ENCODE data around the gene NR2F2.

NR2F2 gene

DNA sequence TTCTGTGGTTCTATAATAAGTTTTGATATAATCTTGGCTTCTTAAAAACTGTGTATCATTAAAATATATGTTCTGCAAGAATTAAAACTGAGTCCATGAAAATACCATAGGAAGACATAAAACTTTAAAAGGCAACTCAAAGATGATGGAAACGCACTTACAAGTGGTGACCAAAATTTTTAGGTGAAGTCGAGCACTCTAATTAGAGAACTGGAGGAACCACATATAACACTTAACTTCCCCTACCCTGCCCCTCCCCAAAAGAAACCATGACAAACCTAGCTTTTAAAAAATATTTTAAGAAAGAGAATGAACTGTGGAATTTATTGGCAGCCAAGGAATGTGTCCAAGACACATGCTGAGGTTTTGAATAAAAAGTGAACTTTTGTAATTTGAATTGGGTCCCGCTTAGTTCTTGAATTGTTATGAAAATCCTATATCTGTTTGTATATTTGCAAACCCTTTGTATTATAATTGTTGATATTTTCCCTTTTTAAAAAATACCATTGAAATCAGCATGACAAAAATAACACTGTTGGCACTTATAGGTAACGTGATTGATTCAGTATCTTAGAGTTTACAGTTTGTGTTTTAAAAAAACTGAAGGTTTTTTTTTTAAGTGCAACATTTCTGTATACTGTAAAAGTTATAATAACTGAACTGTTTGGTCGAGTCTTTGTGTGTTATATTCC, 7.7 kb downstream of the NR2F2 start:
- Histone ChIP-seq H2BK5ac (ENCODE audit: low read length) (no peak overlapping the region), H3K4ac (ENCODE audit: low read depth, low read length) (no peak overlapping the region), H2BK120ac (ENCODE audit: low read depth, low read length) (no peak overlapping the region), H3K36me3 (ENCODE audit: control insufficient read depth, insufficient read depth, low read length) (no peaks in the 10 kb centered on the region), H3K23ac (ENCODE audit: low read length) (no peak overlapping the region), H4K8ac (ENCODE audit: low read depth, low read length) (no peak overlapping the region), H2BK15ac (replicated peaks; ENCODE audit: low read depth) (no peak overlapping the region), H3K79me2 (ENCODE audit: control insufficient read depth, insufficient read depth, low read length) (no peaks in the 10 kb centered on the region), H3K27ac (ENCODE audit: low read depth, low read length) (no peak overlapping the region), H3K27me3 (ENCODE audit: insufficient read depth, low read length, poor library complexity) (peaks cover 52% of the 10 kb centered on the region), H3K4me2 (ENCODE audit: low read length) (no peak overlapping the region), H3K4me3 (ENCODE audit: low read length) (no peak overlapping the region), H4K5ac (ENCODE audit: low read length) (no peak overlapping the region), H3K56ac (ENCODE audit: low read length) (no peak overlapping the region), H3K18ac (ENCODE audit: low read length) (no peak overlapping the region), H3K79me1 (ENCODE audit: low read length) (no peaks in the 10 kb centered on the region), H2AK5ac (ENCODE audit: low read length) (no peak overlapping the region), H3K9ac (ENCODE audit: low read length) (no peak overlapping the region), H3K4me1 (ENCODE audit: control insufficient read depth, low read depth, low read length) (no peaks in the 10 kb centered on the region)
- no CpG with 5 or more reads among the region's 5 CpGs for WGBS (ENCODE audit: extremely low coverage, insufficient coverage, low lambda C conversion rate)
- DNase-seq: no peak

DNA sequence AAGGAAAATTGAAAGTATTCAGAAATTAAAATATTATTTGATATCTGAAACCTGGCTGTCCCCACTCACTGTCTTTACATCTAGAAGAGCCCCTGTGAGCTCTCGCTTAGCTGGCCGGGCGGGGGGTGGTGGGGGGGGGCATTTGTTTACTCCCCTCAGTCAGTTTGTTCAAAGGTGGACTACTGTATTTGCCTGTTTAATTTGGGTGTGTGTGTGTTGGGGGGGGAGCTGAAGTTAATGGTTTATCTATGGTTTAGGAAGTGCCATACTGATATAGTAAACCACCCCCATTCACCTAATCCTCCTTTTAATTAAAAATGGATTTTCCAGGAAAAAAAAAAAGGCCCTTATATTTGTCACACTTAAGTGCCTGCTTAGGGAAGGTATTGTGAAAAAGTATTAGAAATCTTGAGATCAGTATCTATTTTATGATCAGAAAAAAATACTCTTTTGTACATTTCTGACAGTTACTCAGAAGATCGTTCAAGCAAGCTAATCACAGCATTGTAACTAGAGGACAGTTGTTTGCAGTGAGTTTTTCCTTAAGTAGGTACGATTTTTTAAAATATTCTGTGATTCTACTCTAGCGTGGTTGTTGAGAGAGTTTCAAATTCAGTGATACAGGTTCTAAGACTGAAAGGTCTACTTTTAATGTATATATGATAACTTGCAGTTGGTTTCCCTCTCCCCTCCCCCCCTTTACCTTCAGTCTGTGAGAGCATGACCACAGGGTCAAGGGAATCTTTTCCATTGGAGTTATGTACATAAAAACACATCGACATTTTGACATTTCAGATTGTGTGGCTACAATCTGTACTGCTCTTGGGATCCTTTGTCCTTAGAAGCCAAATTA, 8.5 kb downstream of the NR2F2 start:
- Histone ChIP-seq H2BK15ac (replicated peaks; ENCODE audit: low read depth) (no peak overlapping the region), H3K27me3 (ENCODE audit: insufficient read depth, low read length, poor library complexity) (peaks cover 53% of the 10 kb centered on the region), H3K27ac (ENCODE audit: low read depth, low read length) (no peak overlapping the region), H4K5ac (ENCODE audit: low read length) (no peak overlapping the region), H2BK5ac (ENCODE audit: low read length) (no peak overlapping the region), H3K4ac (ENCODE audit: low read depth, low read length) (no peak overlapping the region), H3K36me3 (ENCODE audit: control insufficient read depth, insufficient read depth, low read length) (no peaks in the 10 kb centered on the region), H3K56ac (ENCODE audit: low read length) (no peak overlapping the region), H3K79me2 (ENCODE audit: control insufficient read depth, insufficient read depth, low read length) (no peaks in the 10 kb centered on the region), H2BK120ac (ENCODE audit: low read depth, low read length) (no peak overlapping the region), H4K8ac (ENCODE audit: low read depth, low read length) (no peak overlapping the region), H2AK5ac (ENCODE audit: low read length) (no peak overlapping the region), H3K4me2 (ENCODE audit: low read length) (no peak overlapping the region), H3K79me1 (ENCODE audit: low read length) (no peaks in the 10 kb centered on the region), H3K9ac (ENCODE audit: low read length) (no peak overlapping the region), H3K4me3 (ENCODE audit: low read length) (no peak overlapping the region), H3K23ac (ENCODE audit: low read length) (no peak overlapping the region), H3K4me1 (ENCODE audit: control insufficient read depth, low read depth, low read length) (no peaks in the 10 kb centered on the region), H3K18ac (ENCODE audit: low read length) (no peak overlapping the region)
- DNase-seq: peak; percentile 1
- no CpG with 5 or more reads among the region's 7 CpGs for WGBS (ENCODE audit: extremely low coverage, insufficient coverage, low lambda C conversion rate)

DNA sequence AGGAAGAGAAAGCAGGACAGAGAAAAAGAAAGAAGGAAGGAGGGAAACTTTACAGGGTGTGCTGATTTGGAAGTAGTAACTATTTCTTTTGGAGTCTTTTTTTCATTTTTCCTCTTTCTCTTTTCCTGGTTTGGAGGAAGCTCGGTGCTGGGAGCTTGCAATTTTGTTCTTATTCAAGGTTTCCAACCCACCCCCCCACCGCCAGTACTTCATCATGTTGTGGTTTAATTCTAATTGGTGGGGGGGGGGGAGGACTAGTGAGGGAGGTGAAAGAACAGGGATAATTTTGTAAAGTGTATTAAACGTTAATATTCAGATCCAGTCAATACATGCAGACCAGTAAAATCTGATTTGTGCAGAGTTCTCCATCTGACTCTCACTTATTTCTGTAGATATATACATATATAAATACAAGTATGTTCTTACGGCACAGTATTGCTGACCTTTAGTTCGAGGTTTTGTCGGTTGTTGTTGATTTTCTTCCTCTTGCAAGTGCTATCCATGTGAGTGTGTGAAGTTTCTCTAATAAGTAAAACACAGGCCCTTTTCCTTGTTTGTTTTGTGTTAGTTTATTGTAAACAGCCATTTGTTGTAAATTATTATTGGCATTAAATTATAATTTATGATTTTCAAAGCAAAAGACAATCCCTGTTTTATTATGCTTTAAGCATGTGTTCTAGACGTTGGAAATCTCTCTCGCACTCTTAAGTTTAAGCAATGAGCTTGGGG, 9.3 kb downstream of the NR2F2 start:
- no peak overlapping the region for H3K56ac ChIP-seq (ENCODE audit: low read length)
- no peak overlapping the region for H3K27ac ChIP-seq (ENCODE audit: low read depth, low read length)
- no CpG with 5 or more reads among the region's 8 CpGs for WGBS (ENCODE audit: extremely low coverage, insufficient coverage, low lambda C conversion rate)
- no peak overlapping the region for H3K4ac ChIP-seq (ENCODE audit: low read depth, low read length)
- H3K79me1 ChIP-seq (ENCODE audit: low read length): no peaks in the 10 kb centered on the region
- no peak for DNase-seq
- H3K36me3 ChIP-seq (ENCODE audit: control insufficient read depth, insufficient read depth, low read length): no peaks in the 10 kb centered on the region
- H2BK120ac ChIP-seq (ENCODE audit: low read depth, low read length): no peak overlapping the region
- no peaks in the 10 kb centered on the region for H3K4me1 ChIP-seq (ENCODE audit: control insufficient read depth, low read depth, low read length)
- H3K27me3 ChIP-seq (ENCODE audit: insufficient read depth, low read length, poor library complexity): peaks cover 53% of the 10 kb centered on the region
- no peak overlapping the region for H2BK5ac ChIP-seq (ENCODE audit: low read length)
- H2AK5ac ChIP-seq (ENCODE audit: low read length): no peak overlapping the region
- no peak overlapping the region for H3K9ac ChIP-seq (ENCODE audit: low read length)
- H3K4me2 ChIP-seq (ENCODE audit: low read length): peak overlapping the region; percentile 66
- peak overlapping the region; percentile 34 for H3K18ac ChIP-seq (ENCODE audit: low read length)
- H2BK15ac ChIP-seq (replicated peaks; ENCODE audit: low read depth): no peak overlapping the region
- H3K23ac ChIP-seq (ENCODE audit: low read length): no peak overlapping the region
- H4K5ac ChIP-seq (ENCODE audit: low read length): no peak overlapping the region
- no peak overlapping the region for H3K4me3 ChIP-seq (ENCODE audit: low read length)
- H3K79me2 ChIP-seq (ENCODE audit: control insufficient read depth, insufficient read depth, low read length): no peaks in the 10 kb centered on the region
- no peak overlapping the region for H4K8ac ChIP-seq (ENCODE audit: low read depth, low read length)

DNA sequence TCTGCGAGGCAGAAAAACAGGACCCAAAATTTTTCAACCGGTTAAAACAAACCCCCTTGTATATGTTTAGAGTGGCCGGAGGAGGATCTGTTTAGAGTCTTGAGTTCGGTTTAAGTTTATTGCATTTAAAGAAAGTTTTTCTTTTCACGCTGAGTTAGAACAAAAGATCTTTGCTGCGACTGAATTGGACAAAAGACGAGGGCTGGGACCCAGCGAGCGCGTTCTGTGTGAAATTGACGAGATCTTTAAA, 9.8 kb downstream of the NR2F2 start:
- no peak for DNase-seq
- no peaks in the 10 kb centered on the region for H3K79me2 ChIP-seq (ENCODE audit: control insufficient read depth, insufficient read depth, low read length)
- H3K4me1 ChIP-seq (ENCODE audit: control insufficient read depth, low read depth, low read length): no peaks in the 10 kb centered on the region
- no peak overlapping the region for H3K27ac ChIP-seq (ENCODE audit: low read depth, low read length)
- H3K27me3 ChIP-seq (ENCODE audit: insufficient read depth, low read length, poor library complexity): peaks cover 53% of the 10 kb centered on the region
- H3K9ac ChIP-seq (ENCODE audit: low read length): no peak overlapping the region
- no peak overlapping the region for H3K23ac ChIP-seq (ENCODE audit: low read length)
- peak overlapping the region; percentile 43 for H2BK15ac ChIP-seq (replicated peaks; ENCODE audit: low read depth)
- no peak overlapping the region for H2AK5ac ChIP-seq (ENCODE audit: low read length)
- H3K18ac ChIP-seq (ENCODE audit: low read length): peak overlapping the region; percentile 34
- no peaks in the 10 kb centered on the region for H3K36me3 ChIP-seq (ENCODE audit: control insufficient read depth, insufficient read depth, low read length)
- no peak overlapping the region for H3K4me3 ChIP-seq (ENCODE audit: low read length)
- no CpG with 5 or more reads among the region's 11 CpGs for WGBS (ENCODE audit: extremely low coverage, insufficient coverage, low lambda C conversion rate)
- peak overlapping the region; percentile 73 for H3K56ac ChIP-seq (ENCODE audit: low read length)
- H3K79me1 ChIP-seq (ENCODE audit: low read length): no peaks in the 10 kb centered on the region
- no peak overlapping the region for H3K4ac ChIP-seq (ENCODE audit: low read depth, low read length)
- no peak overlapping the region for H4K5ac ChIP-seq (ENCODE audit: low read length)
- peak overlapping the region; percentile 66 for H3K4me2 ChIP-seq (ENCODE audit: low read length)
- H4K8ac ChIP-seq (ENCODE audit: low read depth, low read length): no peak overlapping the region
- no peak overlapping the region for H2BK5ac ChIP-seq (ENCODE audit: low read length)
- no peak overlapping the region for H2BK120ac ChIP-seq (ENCODE audit: low read depth, low read length)

DNA sequence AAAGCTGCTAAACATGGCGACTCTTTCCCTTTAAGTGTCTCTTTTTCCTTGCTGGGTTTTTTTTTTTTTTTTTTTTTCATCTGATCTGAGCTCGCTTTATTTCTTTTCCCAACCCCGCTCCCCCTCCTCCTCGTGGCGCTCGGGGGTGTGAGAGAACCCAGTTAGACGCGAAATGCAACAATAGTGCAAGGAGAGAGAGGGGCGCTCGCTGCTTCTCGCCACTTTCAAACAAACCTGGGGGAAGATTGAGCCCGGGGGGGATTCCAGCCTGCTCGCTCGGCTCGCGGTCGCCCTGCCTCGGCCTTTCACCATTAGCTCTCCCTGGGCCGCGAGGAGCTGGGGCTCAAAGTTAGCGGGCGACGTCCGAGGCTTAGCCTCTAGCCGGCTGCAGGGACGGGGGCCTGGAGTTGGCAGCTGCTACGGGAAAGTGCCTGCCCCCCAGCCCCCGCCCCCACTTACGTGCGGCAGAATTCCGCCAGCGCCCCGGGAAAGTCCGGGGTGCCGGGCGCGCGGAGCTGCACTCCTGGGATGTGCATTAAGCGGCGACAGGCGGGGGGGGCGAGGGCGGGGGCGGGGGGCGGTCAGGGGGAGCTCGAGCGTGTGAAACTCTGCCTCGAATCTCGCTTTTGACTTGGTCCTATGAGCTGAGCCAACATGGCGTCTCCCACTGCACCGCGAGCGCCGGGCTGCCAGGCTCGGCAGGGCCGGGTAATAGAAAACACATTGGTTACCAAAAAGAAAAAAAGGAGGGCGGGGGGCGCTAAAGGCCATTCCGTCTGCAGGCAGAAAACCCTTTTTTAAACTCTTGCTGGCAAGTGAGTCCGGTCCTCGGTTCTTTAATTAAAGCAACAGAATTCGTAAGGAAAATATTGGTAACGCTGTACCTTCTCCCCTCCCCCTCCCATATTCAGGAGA, 10.4 kb downstream of the NR2F2 start:
- Histone ChIP-seq H3K79me1 (ENCODE audit: low read length) (no peaks in the 10 kb centered on the region), H2BK5ac (ENCODE audit: low read length) (no peak overlapping the region), H3K27me3 (ENCODE audit: insufficient read depth, low read length, poor library complexity) (peaks cover 51% of the 10 kb centered on the region), H3K18ac (ENCODE audit: low read length) (peak overlapping the region; percentile 81), H3K9ac (ENCODE audit: low read length) (peak overlapping the region; percentile 57), H2AK5ac (ENCODE audit: low read length) (no peak overlapping the region), H3K27ac (ENCODE audit: low read depth, low read length) (peak overlapping the region; percentile 62), H4K8ac (ENCODE audit: low read depth, low read length) (no peak overlapping the region), H3K4me3 (ENCODE audit: low read length) (peak overlapping the region; percentile 44), H2BK120ac (ENCODE audit: low read depth, low read length) (no peak overlapping the region), H3K4me1 (ENCODE audit: control insufficient read depth, low read depth, low read length) (no peaks in the 10 kb centered on the region), H2BK15ac (replicated peaks; ENCODE audit: low read depth) (peak overlapping the region; percentile 43), H3K23ac (ENCODE audit: low read length) (no peak overlapping the region), H3K4me2 (ENCODE audit: low read length) (peak overlapping the region; percentile 66), H3K36me3 (ENCODE audit: control insufficient read depth, insufficient read depth, low read length) (no peaks in the 10 kb centered on the region), H3K4ac (ENCODE audit: low read depth, low read length) (peak overlapping the region; percentile 26), H3K56ac (ENCODE audit: low read length) (peak overlapping the region; percentile 73), H3K79me2 (ENCODE audit: control insufficient read depth, insufficient read depth, low read length) (no peaks in the 10 kb centered on the region), H4K5ac (ENCODE audit: low read length) (no peak overlapping the region)
- WGBS (ENCODE audit: extremely low coverage, insufficient coverage, low lambda C conversion rate): no CpG with 5 or more reads among the region's 63 CpGs
- DNase-seq: peak; percentile 84

All from mesendoderm (in vitro differentiated cells).